ENCODE results near the gene INHBE. TPM values are rescaled to one million over a fixed set of nuclear protein-coding genes. Genes with fewer than 3 reads are reported as not detected.

Gene INHBE
- total RNA-seq, 1 experiment from 2014 or later = 5.0 TPM

- no peak for TF ChIP-seq SMAD3 (CRISPR knock-in tag; IDR thresholded peaks at IDR 0.05; ENCODE audit: borderline replicate concordance)
- TF ChIP-seq OVOL2 (CRISPR knock-in tag; IDR thresholded peaks at IDR 0.05; ENCODE audit: borderline replicate concordance) = no peak
- no peak for TF ChIP-seq ATF1 (CRISPR knock-in tag; IDR thresholded peaks at IDR 0.05)
- TF ChIP-seq ERG (CRISPR knock-in tag; IDR thresholded peaks at IDR 0.05) = peak; percentile 58; the same call in 1 of the 2 replicates
- TF ChIP-seq CTCF (IDR thresholded peaks at IDR 0.05) = no peak
- no peak for TF ChIP-seq ESRRA (CRISPR knock-in tag; IDR thresholded peaks at IDR 0.05; ENCODE audit: borderline replicate concordance)
- no peak for TF ChIP-seq KAT7 (CRISPR knock-in tag; IDR thresholded peaks at IDR 0.05; ENCODE audit: borderline replicate concordance)
- TF ChIP-seq EMX1 (CRISPR knock-in tag; IDR thresholded peaks at IDR 0.05) = peak; percentile 63; the same call in 1 of the 2 replicates
- no peak; the same call in 1 of the 2 replicates for TF ChIP-seq NFE2L1 (CRISPR knock-in tag; IDR thresholded peaks at IDR 0.05)
- no peak for TF ChIP-seq SOX15 (CRISPR knock-in tag; IDR thresholded peaks at IDR 0.05)
- TF ChIP-seq ZNF532 (CRISPR knock-in tag; IDR thresholded peaks at IDR 0.05; ENCODE audit: borderline replicate concordance) = peak; percentile 71; the same call in 1 of the 2 replicates
- TF ChIP-seq ZNF671 (CRISPR knock-in tag; IDR thresholded peaks at IDR 0.05) = no peak
- no peak for TF ChIP-seq CDX4 (CRISPR knock-in tag; IDR thresholded peaks at IDR 0.05; ENCODE audit: borderline replicate concordance)
These were observed 32.7 kb downstream of the INHBE start, which contains the start of gene MARS1 (continued) for GRCh38 chr12:57487597-57488401.

DNA sequence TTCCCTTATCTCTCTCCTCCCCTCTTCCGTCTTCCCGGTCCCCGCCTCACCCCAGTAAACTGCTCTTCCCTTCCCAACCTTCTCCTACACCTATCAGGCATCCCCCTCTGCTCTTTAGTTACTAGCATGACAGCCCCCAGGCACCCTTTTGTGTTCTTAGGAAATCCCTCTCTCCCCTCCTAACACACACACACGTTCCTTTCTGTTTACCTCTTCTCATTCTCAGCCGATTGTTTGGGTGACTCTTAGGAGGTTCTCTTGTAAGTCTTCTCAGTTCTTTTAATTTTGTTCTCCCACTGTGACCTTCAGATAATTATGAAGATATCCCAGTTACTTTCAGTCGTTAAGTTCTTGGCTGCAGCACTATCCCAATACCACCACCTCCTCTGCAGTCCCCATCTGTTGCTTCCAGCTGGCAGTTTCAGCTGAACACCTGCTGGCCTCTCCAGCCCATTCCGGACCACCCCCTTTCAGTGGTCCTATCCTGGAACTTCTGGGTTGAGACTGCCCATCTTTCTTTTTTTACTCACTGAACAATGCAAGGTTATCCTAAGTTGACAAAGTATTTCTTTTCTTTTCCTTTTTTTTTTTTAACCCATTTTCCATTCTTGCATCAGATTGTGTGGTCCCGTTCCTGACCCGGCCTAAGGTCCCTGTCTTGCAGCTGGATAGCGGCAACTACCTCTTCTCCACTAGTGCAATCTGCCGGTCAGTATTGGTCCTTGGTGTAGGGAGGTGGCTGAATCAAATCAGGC lies 33.5 kb downstream of the INHBE start:
- Mint-ChIP-seq H3K27ac (peak overlapping the region; percentile 93), H3K4me3 (peak overlapping the region; percentile 99), H3K4me1 (peaks cover 9% of the 10 kb centered on the region), H3K9me3 (peaks cover 6% of the 10 kb centered on the region), H3K36me3 (peaks cover 50% of the 10 kb centered on the region), H3K27me3 (ENCODE audit: low read depth) (no peaks in the 10 kb centered on the region; the same call in 1 of the 2 replicates)
- CTCF ChIA-PET = interaction anchor here (0.7 to 1.3 kb wide), 2 partner anchors 12 to 20 kb away, joined by 3 to 4 read pairs; no protein-coding TSS in a partner anchor
- no peak for TF ChIP-seq ATF3 (CRISPR knock-in tag; conservative IDR thresholded peaks at IDR 0.05)
- TF ChIP-seq, protein P1, sequence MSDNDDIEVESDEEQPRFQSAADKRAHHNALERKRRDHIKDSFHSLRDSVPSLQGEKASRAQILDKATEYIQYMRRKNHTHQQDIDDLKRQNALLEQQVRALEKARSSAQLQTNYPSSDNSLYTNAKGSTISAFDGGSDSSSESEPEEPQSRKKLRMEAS (CRISPR knock-in tag; IDR thresholded peaks at IDR 0.05) = 0 out of 2 replicates have a peak, but pooled peaks have one; percentile 19
- no peak for ATAC-seq
- POLR2A ChIA-PET = interaction anchor here (0.9 to 1.5 kb wide), 2 partner anchors 14 to 34 kb away, joined by 4 read pairs; partner anchors contain the start of gene INHBE
- DNase-seq (ENCODE audit: low spot score) = no peak
